ENCODE results near the gene KRT8.

GRCh38 chr12:52952076-52952801 lies 47.4 kb upstream of the KRT8 start:
- TF ChIP-seq CTCF (IDR thresholded peaks at IDR 0.05): no peak
- no peak for TF ChIP-seq EZH2 (IDR thresholded peaks at IDR 0.05; ENCODE audit: borderline replicate concordance, insufficient read depth, low read depth, low read length, poor library complexity, severe bottlenecking)
